Measurements from ENCODE around the gene TCP11L2. TPM values are rescaled to one million over a fixed set of nuclear protein-coding genes. Genes with fewer than 3 reads are reported as not detected.
A peak's percentile ranks its signal among the peaks of the same experiment; 100 is the strongest.

TCP11L2 gene
- total and polyA plus RNA-seq, 8 donors, result 21.3 to 49.5 (median 28.3) TPM

GRCh38 chr12:106359646-106360399, 57.3 kb downstream of the TCP11L2 start:
- H3K27me3 ChIP-seq, result no peaks in the 10 kb centered on the region
- ATAC-seq (no peak), DNase-seq (no peak)
- peaks cover 0 to 7% of the 10 kb centered on the region in 2 donors for H3K36me3 ChIP-seq
- peak overlapping the region in 1 of 2 donors; percentile 97 for H3K27ac ChIP-seq
- peaks cover 15 to 40% of the 10 kb centered on the region in 2 donors for H3K4me1 ChIP-seq
- intact Hi-C loops (cut with DNase I), result no loop called here
- no peaks in the 10 kb centered on the region for H3K9me3 ChIP-seq
- TF ChIP-seq CTCF (IDR thresholded peaks at IDR 0.05), result no peak
- peak overlapping the region in 1 of 2 donors; percentile 74 for H3K4me3 ChIP-seq

- DNase-seq (no peak), ATAC-seq (no peak)
- H3K36me3 ChIP-seq, result peaks cover 0 to 14% of the 10 kb centered on the region in 2 donors
- no peak for TF ChIP-seq CTCF (IDR thresholded peaks at IDR 0.05)
- H3K4me3 ChIP-seq, result no peak overlapping the region
- H3K27me3 ChIP-seq, result no peaks in the 10 kb centered on the region
- peak overlapping the region in 1 of 2 donors; percentile 97 for H3K27ac ChIP-seq
- peaks cover 15 to 40% of the 10 kb centered on the region in 2 donors for H3K4me1 ChIP-seq
- H3K9me3 ChIP-seq, result no peaks in the 10 kb centered on the region
- intact Hi-C loops (cut with DNase I), result no loop called here
These were observed 58.0 kb downstream of the TCP11L2 start for GRCh38 chr12:106360400-106360994.

GRCh38 chr12:106362971-106363370, 60.4 kb downstream of the TCP11L2 start:
- H3K36me3 ChIP-seq, result peaks cover 0 to 30% of the 10 kb centered on the region in 2 donors
- H3K4me1 ChIP-seq, result peaks cover 12 to 31% of the 10 kb centered on the region in 2 donors
- ATAC-seq (no peak), DNase-seq (no peak)
- no peak for TF ChIP-seq CTCF (IDR thresholded peaks at IDR 0.05)
- H3K27ac ChIP-seq, result no peak overlapping the region
- no peak overlapping the region for H3K4me3 ChIP-seq
- intact Hi-C loops (cut with DNase I), result no loop called here
- no peaks in the 10 kb centered on the region for H3K27me3 ChIP-seq
- no peaks in the 10 kb centered on the region for H3K9me3 ChIP-seq

GRCh38 chr12:106364261-106364660, 61.7 kb downstream of the TCP11L2 start:
- no peak for ATAC-seq
- Histone ChIP-seq H3K27ac (no peak overlapping the region), H3K4me3 (no peak overlapping the region), H3K4me1 (peaks cover 4 to 18% of the 10 kb centered on the region in 2 donors), H3K9me3 (no peaks in the 10 kb centered on the region), H3K36me3 (peaks cover 0 to 30% of the 10 kb centered on the region in 2 donors), H3K27me3 (no peaks in the 10 kb centered on the region)
- no peak for TF ChIP-seq CTCF (IDR thresholded peaks at IDR 0.05)
- intact Hi-C loops (cut with DNase I), result no loop called here
- DNase-seq, result no peak

GRCh38 chr12:106369624-106370346, 67.3 kb downstream of the TCP11L2 start:
- no peak overlapping the region for H3K4me3 ChIP-seq
- H3K4me1 ChIP-seq, result peaks cover 0 to 3% of the 10 kb centered on the region in 2 donors
- peak overlapping the region; percentile 1 to 53 for H3K27ac ChIP-seq
- H3K36me3 ChIP-seq, result peaks cover 0 to 56% of the 10 kb centered on the region in 2 donors
- no peaks in the 10 kb centered on the region for H3K27me3 ChIP-seq
- DNase-seq (no peak), ATAC-seq (peak; percentile 93)
- H3K9me3 ChIP-seq, result no peaks in the 10 kb centered on the region
- intact Hi-C loops (cut with DNase I), result no loop called here
- no peak for TF ChIP-seq CTCF (IDR thresholded peaks at IDR 0.05)

Data from left lung (tissue), 10 donors.